AG10803 (cell line): ENCODE results near the gene ACTC1.
A peak's percentile ranks its signal among the peaks of the same experiment; 100 is the strongest.
"Not testable (repeated sequence)": the region's sequence is repeated elsewhere in the genome, so short reads cannot be mapped to it uniquely, and the experiment has no call there.

Experiments
- DNase-seq: peaks from one replicate; pipeline ENCODE4 v3.0.0; 2010; ENCODE audit warnings: low read depth
- H3K4me3 ChIP-seq: 2 replicates; pipeline ENCODE4 v1.5.1; 2011; ENCODE audit warnings: mild to moderate bottlenecking, low read length, control low read depth
- TF ChIP-seq, protein P1 (sequence below): conservative IDR thresholded peaks from 2 replicates; pipeline ENCODE4 v1.5.1; 2011; ENCODE audit warnings: mild to moderate bottlenecking, low read length, control low read depth, inconsistent platforms

ACTC1 gene

DNA sequence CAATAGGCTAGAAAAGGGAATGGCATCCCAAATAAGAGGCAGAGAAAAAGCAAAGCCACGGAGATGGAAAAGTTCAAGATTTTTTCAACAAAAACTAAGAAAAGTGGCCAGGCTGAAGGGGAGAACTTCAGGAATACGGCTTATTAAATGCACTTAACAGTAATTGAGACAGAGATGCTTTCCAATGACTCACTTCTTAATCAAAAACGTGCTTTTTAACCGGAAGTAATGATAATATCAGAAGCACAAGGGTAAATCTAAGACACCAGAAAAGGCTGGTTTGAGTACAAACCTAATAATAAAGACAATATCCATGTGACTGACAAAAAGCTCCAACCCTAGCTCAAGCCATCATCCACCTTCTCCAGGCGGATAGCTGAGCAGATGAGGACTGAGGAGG lies 24.8 kb upstream of the ACTC1 start:
- TF ChIP-seq, protein P1, sequence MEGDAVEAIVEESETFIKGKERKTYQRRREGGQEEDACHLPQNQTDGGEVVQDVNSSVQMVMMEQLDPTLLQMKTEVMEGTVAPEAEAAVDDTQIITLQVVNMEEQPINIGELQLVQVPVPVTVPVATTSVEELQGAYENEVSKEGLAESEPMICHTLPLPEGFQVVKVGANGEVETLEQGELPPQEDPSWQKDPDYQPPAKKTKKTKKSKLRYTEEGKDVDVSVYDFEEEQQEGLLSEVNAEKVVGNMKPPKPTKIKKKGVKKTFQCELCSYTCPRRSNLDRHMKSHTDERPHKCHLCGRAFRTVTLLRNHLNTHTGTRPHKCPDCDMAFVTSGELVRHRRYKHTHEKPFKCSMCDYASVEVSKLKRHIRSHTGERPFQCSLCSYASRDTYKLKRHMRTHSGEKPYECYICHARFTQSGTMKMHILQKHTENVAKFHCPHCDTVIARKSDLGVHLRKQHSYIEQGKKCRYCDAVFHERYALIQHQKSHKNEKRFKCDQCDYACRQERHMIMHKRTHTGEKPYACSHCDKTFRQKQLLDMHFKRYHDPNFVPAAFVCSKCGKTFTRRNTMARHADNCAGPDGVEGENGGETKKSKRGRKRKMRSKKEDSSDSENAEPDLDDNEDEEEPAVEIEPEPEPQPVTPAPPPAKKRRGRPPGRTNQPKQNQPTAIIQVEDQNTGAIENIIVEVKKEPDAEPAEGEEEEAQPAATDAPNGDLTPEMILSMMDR: no peak
- DNase-seq: no peak
- no peak overlapping the region for H3K4me3 ChIP-seq

DNA sequence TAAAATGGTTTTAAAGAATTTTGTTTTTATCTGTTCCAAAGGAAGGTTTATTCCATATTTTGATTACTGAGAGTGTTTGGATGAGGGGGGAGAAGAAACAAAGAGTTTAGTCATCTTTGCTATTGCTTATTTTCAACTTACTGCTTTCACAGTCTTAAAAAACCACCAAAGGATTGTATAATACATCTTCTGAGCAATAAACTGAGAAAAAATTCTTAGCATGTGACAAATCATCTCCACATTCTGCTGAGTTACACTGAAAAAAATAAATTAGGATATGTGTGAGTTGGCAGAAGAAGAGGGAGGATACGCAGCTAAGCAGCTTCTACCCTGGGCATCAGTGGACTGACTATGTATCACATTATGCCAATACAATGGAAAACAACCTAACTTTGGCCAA lies 23.2 kb upstream of the ACTC1 start:
- TF ChIP-seq, protein P1: no peak
- no peak overlapping the region for H3K4me3 ChIP-seq
- DNase-seq: peak; percentile 75

DNA sequence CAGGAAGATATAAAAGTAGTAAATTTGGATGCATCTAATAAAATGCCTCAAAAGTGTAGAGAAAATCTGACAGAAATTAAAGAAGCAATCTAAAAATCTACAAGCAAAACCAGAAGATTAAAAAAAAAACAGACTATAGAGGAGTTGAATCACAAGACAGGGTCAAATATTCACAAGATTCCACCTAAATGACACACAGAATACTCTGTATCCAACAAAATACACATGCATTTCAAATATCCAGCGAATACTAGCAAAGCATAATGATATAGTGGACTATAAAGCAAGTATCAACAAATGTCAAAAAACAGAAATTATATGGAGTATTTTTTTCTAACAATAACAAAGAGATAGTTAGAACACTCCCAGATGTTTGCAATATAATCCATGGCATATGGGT lies 20.5 kb upstream of the ACTC1 start:
- DNase-seq: peak; percentile 63
- H3K4me3 ChIP-seq: no peak overlapping the region
- TF ChIP-seq, protein P1: no peak

DNA sequence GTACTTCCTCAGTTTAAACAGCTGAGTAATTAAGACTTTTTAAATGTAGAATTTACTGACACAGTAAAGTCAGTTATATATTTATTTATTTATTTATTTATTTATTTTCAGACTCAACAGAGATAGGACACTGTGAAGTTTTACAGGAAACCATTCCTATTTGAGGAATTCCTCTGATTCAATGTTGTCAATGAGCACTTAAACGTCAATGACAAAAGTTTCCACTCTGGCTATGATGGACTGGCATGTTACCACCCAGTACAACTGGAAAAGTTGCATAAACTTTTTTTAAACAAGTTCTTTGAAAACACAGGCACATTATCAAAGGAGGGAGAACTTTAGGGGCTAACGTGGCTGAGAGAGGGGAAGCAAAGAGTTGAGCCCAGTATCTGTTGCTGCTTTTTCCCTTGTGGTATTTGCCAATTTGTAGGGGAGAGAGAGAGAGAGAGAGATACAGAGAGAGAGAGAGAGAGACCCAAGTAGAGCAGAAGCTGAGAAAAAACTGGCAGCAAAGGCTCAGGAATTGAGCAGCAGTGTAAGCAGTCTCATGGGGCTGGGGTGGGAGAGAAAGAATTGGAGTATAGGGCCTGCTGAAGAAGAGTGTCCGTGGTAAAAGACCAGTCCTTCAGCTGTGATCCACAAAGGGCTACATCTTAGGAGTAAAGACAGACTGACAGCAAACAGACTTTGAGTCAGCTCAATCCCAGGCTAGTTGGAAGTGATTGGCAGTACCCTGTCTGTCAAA lies 18.3 kb upstream of the ACTC1 start:
- H3K4me3 ChIP-seq: no peak overlapping the region
- TF ChIP-seq, protein P1: no peak
- peak; percentile 21 for DNase-seq

DNA sequence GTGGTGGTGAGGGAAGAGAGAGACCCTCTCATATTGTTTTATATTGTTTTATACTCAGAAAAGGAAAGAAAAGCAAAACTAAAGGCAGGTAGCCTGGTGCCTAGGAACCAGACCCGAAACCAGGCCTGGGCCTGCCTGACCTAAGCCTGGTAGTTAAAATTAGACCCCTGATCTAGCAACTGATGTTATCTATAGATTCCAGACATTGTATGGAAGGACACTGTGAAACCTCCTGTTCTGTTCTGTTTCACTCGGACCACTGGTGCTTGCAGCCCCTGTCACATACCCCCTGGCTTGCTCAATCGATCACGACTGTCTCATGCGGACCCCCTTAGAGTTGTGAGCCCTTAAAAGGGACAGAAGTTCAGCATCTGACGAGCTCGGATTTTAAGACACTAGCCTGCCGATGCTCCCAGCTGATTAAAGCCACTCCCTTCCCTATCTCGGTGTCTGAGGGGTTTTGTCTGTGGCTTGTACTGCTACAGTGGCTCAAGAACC lies 17.6 kb upstream of the ACTC1 start:
- not testable (repeated sequence) for DNase-seq, H3K4me3 ChIP-seq

DNA sequence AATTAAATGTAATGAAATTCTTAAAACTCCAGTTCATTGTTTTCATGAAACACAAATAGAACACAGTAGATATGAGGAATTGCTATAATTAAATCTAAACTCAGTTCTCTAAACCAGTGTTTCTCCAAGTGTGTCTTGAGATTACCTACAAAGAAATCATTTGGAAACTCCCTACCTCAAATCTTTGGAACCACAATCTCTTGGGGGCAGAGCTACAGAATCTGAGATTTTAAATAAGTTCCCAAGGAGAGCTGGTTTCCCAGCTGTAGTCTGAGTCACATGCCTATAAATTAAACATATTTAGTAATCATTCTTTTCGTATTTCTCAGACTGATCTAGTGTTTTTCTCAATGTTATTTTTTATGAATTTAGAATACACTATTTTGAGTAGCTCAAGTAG lies 17.0 kb upstream of the ACTC1 start:
- TF ChIP-seq, protein P1: no peak
- peak; percentile 72 for DNase-seq
- H3K4me3 ChIP-seq: no peak overlapping the region

DNA sequence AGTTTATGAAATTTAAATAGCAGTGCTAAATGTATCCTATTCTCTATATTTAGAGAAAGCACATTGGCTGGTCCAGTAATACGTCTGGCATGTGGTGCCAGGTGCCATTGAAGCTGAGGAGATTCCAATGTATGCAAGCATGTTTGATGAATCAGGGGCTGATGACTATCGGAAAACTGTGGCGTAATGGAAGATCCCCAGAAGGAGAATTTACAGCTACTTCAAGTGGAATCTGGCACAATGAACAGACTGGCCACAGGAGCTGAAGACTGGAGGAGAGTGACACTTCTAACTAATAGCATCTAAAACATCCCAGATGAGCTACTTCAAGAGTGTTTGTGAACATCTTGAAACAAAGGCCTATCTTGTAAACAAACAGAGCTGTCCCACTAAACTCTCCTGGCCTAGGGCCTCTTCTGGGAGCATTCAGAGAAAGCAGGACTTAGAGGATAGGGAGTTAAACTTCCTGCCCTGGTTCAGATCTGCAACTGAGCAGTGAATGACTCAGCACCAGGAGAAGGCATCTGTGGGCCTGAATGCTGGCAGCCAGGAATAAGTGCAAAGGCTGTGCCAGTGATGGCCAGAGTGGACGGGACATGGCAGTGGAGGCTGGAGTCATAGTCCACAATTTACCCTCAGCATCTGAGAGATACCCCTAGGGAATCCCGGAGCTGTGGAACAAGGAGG lies 15.2 kb upstream of the ACTC1 start:
- TF ChIP-seq, protein P1: no peak
- H3K4me3 ChIP-seq: no peak overlapping the region
- DNase-seq: peak; percentile 99
